Activated T-helper 1 cell treated with Interleukin-2 at 50 U/mL for 16 hours (primary cell): ENCODE results near the gene HEATR5A.
"Not testable (repeated sequence)": the region's sequence is repeated elsewhere in the genome, so short reads cannot be mapped to it uniquely, and the experiment has no call there.

Experiments
- DNase-seq: peaks from one replicate; pipeline ENCODE4 v3.0.0-alpha.2; 2020; ENCODE audit warnings: low read depth

Gene HEATR5A

GRCh38 chr14:31256534-31257243 lies 163.7 kb downstream of the HEATR5A start:
- DNase-seq = no peak

- DNase-seq = not testable (repeated sequence)
Measured at GRCh38 chr14:31255918-31256317, 164.4 kb downstream of the HEATR5A start.

- DNase-seq = no peak
Measured at GRCh38 chr14:31255286-31255685, 165.1 kb downstream of the HEATR5A start.

- no peak for DNase-seq
Measured at GRCh38 chr14:31253746-31254471, 166.4 kb downstream of the HEATR5A start.

- DNase-seq = no peak
Measured at GRCh38 chr14:31252865-31253264, 167.5 kb downstream of the HEATR5A start.

GRCh38 chr14:31251028-31251958 lies 169.1 kb downstream of the HEATR5A start:
- no peak for DNase-seq

- DNase-seq = no peak
Measured at GRCh38 chr14:31244626-31245025, 175.7 kb downstream of the HEATR5A start.

- DNase-seq = no peak
Measured at GRCh38 chr14:31243860-31244259, 176.5 kb downstream of the HEATR5A start.

GRCh38 chr14:31242161-31242940 lies 178.0 kb downstream of the HEATR5A start:
- not testable (repeated sequence) for DNase-seq
